ENCODE results near the gene GALNT6.
A peak's percentile ranks its signal among the peaks of the same experiment; 100 is the strongest.
"Not testable (repeated sequence)": the region's sequence is repeated elsewhere in the genome, so short reads cannot be mapped to it uniquely, and the experiment has no call there.

GALNT6 gene

DNA sequence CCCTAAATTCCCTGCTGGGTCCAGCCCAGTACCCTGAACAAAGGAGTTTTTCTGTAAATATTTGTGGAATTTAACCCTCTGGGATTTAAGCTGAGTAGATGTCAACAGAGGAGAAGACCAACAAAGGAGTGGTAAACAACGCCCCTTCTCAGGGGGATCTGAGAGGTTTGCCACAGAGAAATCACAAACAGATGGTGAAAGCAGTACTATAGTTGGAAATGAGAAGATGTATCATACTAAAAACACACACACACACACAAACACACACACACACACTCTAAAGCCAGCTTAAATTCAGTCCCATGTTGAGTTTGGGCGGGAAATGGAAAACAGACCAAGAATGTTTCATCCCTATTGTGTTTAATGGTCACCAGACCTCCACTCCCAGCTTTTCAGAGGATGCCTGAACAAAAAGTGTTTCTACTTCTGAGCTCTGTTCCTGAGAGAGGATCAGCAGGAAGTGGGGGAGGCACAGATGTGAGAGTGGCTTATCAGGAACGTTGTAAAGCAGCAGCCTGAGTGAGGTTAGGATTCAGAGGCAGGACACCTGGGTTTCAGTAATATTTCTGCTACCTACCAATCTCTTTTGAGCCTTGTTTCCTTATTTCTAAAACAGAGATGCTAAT lies 70.4 kb downstream of the GALNT6 start:
- Histone ChIP-seq H3K9me3 (ENCODE audit: severe bottlenecking) (no peaks in the 10 kb centered on the region), H3K4me1 (ENCODE audit: insufficient read depth, poor library complexity, severe bottlenecking) (no peaks in the 10 kb centered on the region), H3K4me3 (ENCODE audit: severe bottlenecking) (no peak overlapping the region), H3K27me3 (ENCODE audit: insufficient read depth, poor library complexity, severe bottlenecking) (no peaks in the 10 kb centered on the region), H3K36me3 (ENCODE audit: low read depth) (no peaks in the 10 kb centered on the region), H3K27ac (ENCODE audit: poor library complexity, severe bottlenecking) (no peak overlapping the region)
- TF ChIP-seq, protein P1, sequence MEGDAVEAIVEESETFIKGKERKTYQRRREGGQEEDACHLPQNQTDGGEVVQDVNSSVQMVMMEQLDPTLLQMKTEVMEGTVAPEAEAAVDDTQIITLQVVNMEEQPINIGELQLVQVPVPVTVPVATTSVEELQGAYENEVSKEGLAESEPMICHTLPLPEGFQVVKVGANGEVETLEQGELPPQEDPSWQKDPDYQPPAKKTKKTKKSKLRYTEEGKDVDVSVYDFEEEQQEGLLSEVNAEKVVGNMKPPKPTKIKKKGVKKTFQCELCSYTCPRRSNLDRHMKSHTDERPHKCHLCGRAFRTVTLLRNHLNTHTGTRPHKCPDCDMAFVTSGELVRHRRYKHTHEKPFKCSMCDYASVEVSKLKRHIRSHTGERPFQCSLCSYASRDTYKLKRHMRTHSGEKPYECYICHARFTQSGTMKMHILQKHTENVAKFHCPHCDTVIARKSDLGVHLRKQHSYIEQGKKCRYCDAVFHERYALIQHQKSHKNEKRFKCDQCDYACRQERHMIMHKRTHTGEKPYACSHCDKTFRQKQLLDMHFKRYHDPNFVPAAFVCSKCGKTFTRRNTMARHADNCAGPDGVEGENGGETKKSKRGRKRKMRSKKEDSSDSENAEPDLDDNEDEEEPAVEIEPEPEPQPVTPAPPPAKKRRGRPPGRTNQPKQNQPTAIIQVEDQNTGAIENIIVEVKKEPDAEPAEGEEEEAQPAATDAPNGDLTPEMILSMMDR (IDR thresholded peaks at IDR 0.05; ENCODE audit: poor library complexity, severe bottlenecking) = no peak
- DNase-seq (ENCODE audit: low spot score) (no peak), ATAC-seq (ENCODE audit: low read depth) (no peak)

DNA sequence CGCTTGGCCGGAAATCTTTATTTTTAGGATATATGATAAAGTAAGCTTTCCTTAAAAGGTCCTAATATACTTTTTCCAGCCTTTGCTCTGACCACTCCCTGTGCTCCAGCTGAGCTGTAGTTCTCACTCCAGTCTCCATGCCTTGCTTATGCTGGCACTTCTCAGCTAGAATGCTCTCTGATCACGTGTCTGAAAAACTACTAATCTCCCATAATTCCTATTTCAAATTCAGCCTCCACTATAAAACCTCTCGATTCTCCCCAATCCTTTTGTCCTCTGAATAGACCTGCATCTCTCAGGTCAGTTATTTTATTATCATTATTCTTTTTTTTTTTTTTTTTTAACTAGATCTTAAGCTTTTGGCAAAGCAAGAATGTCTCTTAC lies 70.9 kb downstream of the GALNT6 start:
- Histone ChIP-seq H3K4me3 (ENCODE audit: severe bottlenecking) (no peak overlapping the region), H3K36me3 (ENCODE audit: low read depth) (no peaks in the 10 kb centered on the region), H3K27ac (ENCODE audit: poor library complexity, severe bottlenecking) (no peak overlapping the region), H3K27me3 (ENCODE audit: insufficient read depth, poor library complexity, severe bottlenecking) (no peaks in the 10 kb centered on the region), H3K4me1 (ENCODE audit: insufficient read depth, poor library complexity, severe bottlenecking) (no peaks in the 10 kb centered on the region), H3K9me3 (ENCODE audit: severe bottlenecking) (no peaks in the 10 kb centered on the region)
- TF ChIP-seq, protein P1 (IDR thresholded peaks at IDR 0.05; ENCODE audit: poor library complexity, severe bottlenecking) = no peak
- DNase-seq (ENCODE audit: low spot score) (no peak), ATAC-seq (ENCODE audit: low read depth) (no peak)

DNA sequence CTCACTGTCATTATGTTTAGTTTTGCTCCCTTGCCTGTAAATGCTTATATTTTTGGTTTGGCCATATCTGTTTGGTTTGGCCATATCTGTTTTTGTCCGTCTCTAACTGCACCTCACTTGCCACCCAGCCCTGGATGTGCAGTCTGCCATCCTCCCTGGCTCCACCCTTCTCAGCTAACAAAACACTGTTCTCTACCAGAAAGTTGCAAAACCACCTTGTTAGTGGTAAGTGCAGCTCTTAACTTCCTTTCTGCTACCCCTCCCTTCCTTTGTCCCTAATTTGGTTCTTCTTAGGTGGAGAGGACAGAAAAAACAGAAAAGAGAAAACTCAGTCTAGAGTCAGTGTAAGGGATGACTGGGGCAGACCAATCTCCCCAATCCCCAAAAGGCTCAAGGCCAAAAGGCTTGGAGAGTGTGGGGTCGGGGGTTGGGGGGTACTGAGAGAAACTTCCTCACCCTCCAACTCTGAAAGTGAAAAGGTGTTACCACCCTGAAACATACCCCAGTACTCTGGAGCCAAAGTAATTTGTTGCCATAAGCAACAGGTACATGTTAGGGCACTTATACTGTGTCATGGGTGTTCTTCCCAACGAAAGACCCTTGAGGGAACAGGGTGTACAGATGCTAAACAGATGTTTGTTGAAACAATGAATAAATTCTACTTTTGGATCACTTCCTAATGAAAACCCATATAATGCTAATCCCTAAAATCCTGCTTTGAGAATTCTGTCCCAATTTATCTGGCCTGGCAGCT lies 72.2 kb downstream of the GALNT6 start:
- Histone ChIP-seq H3K4me3 (ENCODE audit: severe bottlenecking) (no peak overlapping the region), H3K36me3 (ENCODE audit: low read depth) (no peaks in the 10 kb centered on the region), H3K9me3 (ENCODE audit: severe bottlenecking) (no peaks in the 10 kb centered on the region), H3K4me1 (ENCODE audit: insufficient read depth, poor library complexity, severe bottlenecking) (no peaks in the 10 kb centered on the region), H3K27ac (ENCODE audit: poor library complexity, severe bottlenecking) (no peak overlapping the region), H3K27me3 (ENCODE audit: insufficient read depth, poor library complexity, severe bottlenecking) (no peaks in the 10 kb centered on the region)
- TF ChIP-seq, protein P1 (IDR thresholded peaks at IDR 0.05; ENCODE audit: poor library complexity, severe bottlenecking) = no peak
- ATAC-seq (ENCODE audit: low read depth) = peak; percentile 36; the same call in 1 of the 3 replicates
- no peak for DNase-seq (ENCODE audit: low spot score)

DNA sequence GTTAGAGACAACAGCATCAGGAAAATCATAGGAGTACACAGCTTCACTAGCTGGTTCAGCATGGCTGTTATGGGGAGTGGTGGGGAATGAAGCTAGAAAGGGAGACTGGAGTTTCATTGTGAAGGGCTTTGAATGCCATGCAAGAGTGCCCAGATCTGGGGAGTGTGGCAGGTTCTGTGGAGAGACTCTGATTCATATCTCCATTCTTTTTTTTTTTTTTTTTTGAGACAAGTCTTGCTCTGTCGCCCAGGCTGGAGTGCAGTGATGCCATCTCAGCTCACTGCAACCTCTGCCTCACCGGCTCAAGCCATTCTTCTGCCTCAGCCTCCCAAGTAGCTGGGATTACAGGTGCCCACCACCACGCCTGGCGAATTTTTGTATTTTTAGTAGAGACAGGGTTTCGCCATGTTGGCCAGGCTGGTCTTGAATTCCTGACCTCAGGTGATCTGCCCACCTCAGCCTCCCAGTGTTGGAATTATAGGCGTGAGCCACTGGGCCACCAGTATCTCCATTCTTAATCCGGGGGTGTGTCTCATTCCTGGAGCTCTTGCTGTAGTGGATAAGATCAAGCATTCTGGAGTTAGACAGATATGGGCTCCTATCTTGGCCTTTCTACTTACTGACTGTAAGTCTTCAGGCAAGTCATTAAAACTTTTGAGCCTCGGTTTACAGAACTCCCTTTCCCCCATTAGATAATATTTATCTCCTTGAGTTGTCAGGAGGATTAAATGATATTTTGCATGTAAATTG lies 73.0 kb downstream of the GALNT6 start:
- DNase-seq (ENCODE audit: low spot score); H3K36me3 ChIP-seq (ENCODE audit: low read depth); H3K4me3 ChIP-seq (ENCODE audit: severe bottlenecking); ATAC-seq (ENCODE audit: low read depth); H3K4me1 ChIP-seq (ENCODE audit: insufficient read depth, poor library complexity, severe bottlenecking); H3K27ac ChIP-seq (ENCODE audit: poor library complexity, severe bottlenecking); H3K9me3 ChIP-seq (ENCODE audit: severe bottlenecking); H3K27me3 ChIP-seq (ENCODE audit: insufficient read depth, poor library complexity, severe bottlenecking): not testable (repeated sequence)

DNA sequence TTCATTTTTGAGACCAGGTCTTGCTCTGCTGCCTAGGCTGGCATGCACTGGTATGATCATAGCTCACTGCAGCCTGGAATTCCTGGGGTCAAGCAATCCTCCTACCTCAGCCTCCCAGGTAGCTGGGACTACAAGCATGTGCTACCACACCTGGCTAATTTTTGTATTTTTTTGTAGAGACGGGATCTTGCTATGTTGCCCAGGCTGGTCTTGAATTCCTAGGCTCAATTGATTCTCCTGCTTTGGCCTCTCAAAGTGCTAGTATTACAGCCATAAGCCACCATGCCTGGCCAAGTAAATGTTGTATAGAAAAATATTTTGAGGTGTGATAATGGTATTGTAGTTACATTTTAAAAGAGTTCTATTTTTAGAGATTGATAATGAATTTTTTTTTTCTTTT lies 79.8 kb downstream of the GALNT6 start:
- TF ChIP-seq, protein P1 (IDR thresholded peaks at IDR 0.05; ENCODE audit: poor library complexity, severe bottlenecking) = no peak
- Histone ChIP-seq H3K36me3 (ENCODE audit: low read depth) (no peaks in the 10 kb centered on the region), H3K27ac (ENCODE audit: poor library complexity, severe bottlenecking) (no peak overlapping the region), H3K27me3 (ENCODE audit: insufficient read depth, poor library complexity, severe bottlenecking) (no peaks in the 10 kb centered on the region), H3K4me1 (ENCODE audit: insufficient read depth, poor library complexity, severe bottlenecking) (peaks cover 15% of the 10 kb centered on the region), H3K4me3 (ENCODE audit: severe bottlenecking) (no peak overlapping the region), H3K9me3 (ENCODE audit: severe bottlenecking) (no peaks in the 10 kb centered on the region)
- no peak for DNase-seq (ENCODE audit: low spot score)
- ATAC-seq (ENCODE audit: low read depth) = no peak
